Lung (tissue), 12 donors: ENCODE results near the gene ARSG. TPM values are rescaled to one million over a fixed set of nuclear protein-coding genes. Genes with fewer than 3 reads are reported as not detected.
"Not testable (repeated sequence)": the region's sequence is repeated elsewhere in the genome, so short reads cannot be mapped to it uniquely, and the experiment has no call there.

Experiments
- ATAC-seq: fragments of 200-7000 bp; cut with Tn5 transposase; one replicate; pipeline ENCODE4 v1.9.1; 2020; ENCODE audit warnings: moderate number of reproducible peaks; ENCODE audit not compliant: insufficient read depth, low FRiP score
- DNase-seq, 3 donors: peaks; one replicate each; pipeline ENCODE4 v3.0.0-alpha.2; 2013 to 2017
- H3K27ac ChIP-seq, 2 donors: one replicate each; pipeline ENCODE4 v1.5.1; 2013; ENCODE audit warnings: mild to moderate bottlenecking in 2 of 2, moderate library complexity in 2 of 2, control low read depth in 1 of 2, inconsistent platforms in 1 of 2, low read depth in 1 of 2, low read length in 1 of 2
- H3K27me3 ChIP-seq, 3 donors: one replicate each; pipeline ENCODE4 v1.5.1; 2013; ENCODE audit warnings: low read length in 2 of 3; ENCODE audit not compliant: control insufficient read depth in 3 of 3, insufficient read depth in 3 of 3
- H3K36me3 ChIP-seq, 4 donors: one replicate each; pipeline ENCODE4 v1.5.1; 2013; ENCODE audit warnings: low read length in 4 of 4, mild to moderate bottlenecking in 1 of 4, moderate library complexity in 1 of 4; ENCODE audit not compliant: control insufficient read depth in 4 of 4, insufficient read depth in 4 of 4
- H3K4me1 ChIP-seq, 5 donors: one replicate each; pipeline ENCODE4 v1.5.1; 2013; ENCODE audit warnings: low read length in 5 of 5, mild to moderate bottlenecking in 2 of 5, moderate library complexity in 1 of 5; ENCODE audit not compliant: control insufficient read depth in 5 of 5, insufficient read depth in 5 of 5
- H3K4me3 ChIP-seq: one replicate; pipeline ENCODE4 v1.5.1; 2013; ENCODE audit warnings: mild to moderate bottlenecking, control low read depth, moderate library complexity
- H3K9ac ChIP-seq, 2 donors: one replicate each; pipeline ENCODE4 v1.5.1; 2013; ENCODE audit warnings: low read length in 2 of 2, control low read depth in 1 of 2; ENCODE audit not compliant: insufficient read depth in 1 of 2
- H3K9me3 ChIP-seq, 4 donors: one replicate each; pipeline ENCODE4 v1.5.1; 2013; ENCODE audit warnings: low read length in 3 of 4, mild to moderate bottlenecking in 1 of 4, moderate library complexity in 1 of 4; ENCODE audit not compliant: control insufficient read depth in 4 of 4, insufficient read depth in 3 of 4
- WGBS, 2 donors: extraction: QIAGEN DNeasy Blood & Tissue Kit; methylation state at CpG; one replicate each; pipeline ENCODE4 v1.1.7; 2013; 5-methylcytosine and 5-hydroxymethylcytosine counted together
- polyA plus RNA-seq, 2 donors: library from polyadenylated mRNA; stranded (reverse); fragments of 200-250 nt; gene quantifications; one replicate each; pipeline ENCODE4 v1.2.1, GENCODE V29; 2013
- total RNA-seq, 2 donors: library from RNA; depleted of rRNA in 1 of 2; stranded (reverse); fragments of >200 nt in 1 of 2; gene quantifications; one replicate each; pipeline ENCODE4 v1.2.1, GENCODE V29; 2014 to 2021
- TF ChIP-seq, protein P1 (sequence below): IDR thresholded peaks from 2 replicates; pipeline ENCODE4 v1.5.1; 2012; ENCODE audit warnings: mild to moderate bottlenecking; ENCODE audit errors: control extremely low read depth, extremely low read depth
- donor health status: control.
- donor health status: control.
- donor health status: Bipolar disorder and iron deficiency.
- donor health status: healthy.
- donor health status: DM: yes; HTN: yes; CAD: no.

The ARSG gene
- total and polyA plus RNA-seq, 4 donors, result 1.5 to 9.3 (median 4.3) TPM

DNA sequence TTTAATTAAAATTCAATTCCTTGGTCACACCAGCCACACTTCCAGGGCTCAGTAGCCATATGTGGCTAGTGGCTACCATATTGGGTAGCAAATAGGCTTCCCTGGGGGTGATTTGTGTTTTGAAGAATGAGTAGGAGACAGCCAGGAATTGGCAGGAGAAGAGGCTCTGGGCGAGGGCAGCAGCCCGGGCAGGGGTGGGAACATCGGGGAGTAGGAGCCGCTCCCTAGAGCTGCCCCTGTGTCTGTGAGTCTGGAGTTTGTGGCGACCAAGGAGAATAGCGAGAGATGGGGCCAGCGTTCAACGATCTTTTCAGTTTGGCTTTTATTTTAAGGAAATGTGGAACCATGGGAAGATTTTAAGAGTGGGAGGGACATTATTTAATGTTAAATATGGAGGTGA, 84.3 kb downstream of the ARSG start:
- Histone ChIP-seq H3K9me3 (no peaks in the 10 kb centered on the region), H3K27me3 (no peaks in the 10 kb centered on the region), H3K27ac (no peak overlapping the region), H3K4me1 (peaks cover 0 to 16% (median 12%) of the 10 kb centered on the region in 5 donors), H3K9ac (no peak overlapping the region), H3K4me3 (no peak overlapping the region), H3K36me3 (no peaks in the 10 kb centered on the region)
- TF ChIP-seq, protein P1, sequence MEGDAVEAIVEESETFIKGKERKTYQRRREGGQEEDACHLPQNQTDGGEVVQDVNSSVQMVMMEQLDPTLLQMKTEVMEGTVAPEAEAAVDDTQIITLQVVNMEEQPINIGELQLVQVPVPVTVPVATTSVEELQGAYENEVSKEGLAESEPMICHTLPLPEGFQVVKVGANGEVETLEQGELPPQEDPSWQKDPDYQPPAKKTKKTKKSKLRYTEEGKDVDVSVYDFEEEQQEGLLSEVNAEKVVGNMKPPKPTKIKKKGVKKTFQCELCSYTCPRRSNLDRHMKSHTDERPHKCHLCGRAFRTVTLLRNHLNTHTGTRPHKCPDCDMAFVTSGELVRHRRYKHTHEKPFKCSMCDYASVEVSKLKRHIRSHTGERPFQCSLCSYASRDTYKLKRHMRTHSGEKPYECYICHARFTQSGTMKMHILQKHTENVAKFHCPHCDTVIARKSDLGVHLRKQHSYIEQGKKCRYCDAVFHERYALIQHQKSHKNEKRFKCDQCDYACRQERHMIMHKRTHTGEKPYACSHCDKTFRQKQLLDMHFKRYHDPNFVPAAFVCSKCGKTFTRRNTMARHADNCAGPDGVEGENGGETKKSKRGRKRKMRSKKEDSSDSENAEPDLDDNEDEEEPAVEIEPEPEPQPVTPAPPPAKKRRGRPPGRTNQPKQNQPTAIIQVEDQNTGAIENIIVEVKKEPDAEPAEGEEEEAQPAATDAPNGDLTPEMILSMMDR, result no peak
- DNase-seq, result no peak
- ATAC-seq, result no peak
- 95 to 98% methylated on average over 8 of the region's 8 CpGs for WGBS, 2 donors

DNA sequence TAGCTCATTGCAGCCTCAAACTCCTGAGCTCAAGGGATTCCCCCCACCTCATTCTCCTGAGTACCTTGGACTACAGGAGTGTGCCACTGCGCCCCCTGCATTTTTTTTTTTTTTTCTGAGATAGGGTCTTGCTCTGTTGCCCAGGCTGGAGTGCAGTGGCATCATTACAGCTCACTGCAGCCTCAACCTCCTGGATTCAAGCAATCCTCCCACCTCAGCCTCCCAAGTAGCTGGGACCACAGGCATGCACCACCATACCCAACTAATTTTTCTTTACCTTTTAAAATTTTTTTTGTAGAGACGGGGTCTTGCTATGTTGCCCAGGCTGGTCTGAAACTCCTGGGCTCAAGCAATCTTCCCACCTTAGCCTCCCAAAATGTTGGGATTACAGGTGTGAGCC, 84.9 kb downstream of the ARSG start:
- WGBS, 2 donors, result 85 to 98% methylated on average over 2 of the region's 2 CpGs
- DNase-seq, H3K36me3 ChIP-seq, H3K9me3 ChIP-seq, H3K9ac ChIP-seq, H3K4me3 ChIP-seq, H3K27ac ChIP-seq, ATAC-seq, H3K27me3 ChIP-seq: not testable (repeated sequence)
- peaks cover 0 to 16% (median 12%) of the 10 kb centered on the region in 5 donors for H3K4me1 ChIP-seq

DNA sequence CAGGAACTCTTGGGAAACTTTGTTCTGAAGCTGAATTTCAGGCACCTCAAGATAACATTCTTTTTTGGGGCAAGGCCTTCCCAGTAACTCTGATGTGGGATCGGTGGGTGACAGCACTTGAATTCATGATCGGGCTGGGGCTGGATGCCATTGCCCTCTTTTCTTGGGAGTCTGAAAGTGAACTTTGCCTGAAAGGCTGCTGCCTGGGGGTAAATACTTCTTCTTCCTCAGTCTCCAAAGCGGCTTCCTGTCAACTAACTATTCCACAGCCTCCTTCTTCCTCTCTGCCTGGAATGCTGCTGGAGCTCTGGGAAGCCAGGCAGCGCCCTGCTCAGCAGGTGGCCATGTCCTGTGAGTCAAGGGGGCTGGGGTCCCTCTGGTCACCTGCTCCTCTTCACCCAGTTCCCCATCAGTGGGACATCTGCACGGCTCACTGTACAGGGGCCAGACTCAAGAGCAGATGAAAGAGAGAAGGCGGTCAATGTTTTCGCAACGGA, 86.5 kb downstream of the ARSG start:
- DNase-seq, result no peak

DNA sequence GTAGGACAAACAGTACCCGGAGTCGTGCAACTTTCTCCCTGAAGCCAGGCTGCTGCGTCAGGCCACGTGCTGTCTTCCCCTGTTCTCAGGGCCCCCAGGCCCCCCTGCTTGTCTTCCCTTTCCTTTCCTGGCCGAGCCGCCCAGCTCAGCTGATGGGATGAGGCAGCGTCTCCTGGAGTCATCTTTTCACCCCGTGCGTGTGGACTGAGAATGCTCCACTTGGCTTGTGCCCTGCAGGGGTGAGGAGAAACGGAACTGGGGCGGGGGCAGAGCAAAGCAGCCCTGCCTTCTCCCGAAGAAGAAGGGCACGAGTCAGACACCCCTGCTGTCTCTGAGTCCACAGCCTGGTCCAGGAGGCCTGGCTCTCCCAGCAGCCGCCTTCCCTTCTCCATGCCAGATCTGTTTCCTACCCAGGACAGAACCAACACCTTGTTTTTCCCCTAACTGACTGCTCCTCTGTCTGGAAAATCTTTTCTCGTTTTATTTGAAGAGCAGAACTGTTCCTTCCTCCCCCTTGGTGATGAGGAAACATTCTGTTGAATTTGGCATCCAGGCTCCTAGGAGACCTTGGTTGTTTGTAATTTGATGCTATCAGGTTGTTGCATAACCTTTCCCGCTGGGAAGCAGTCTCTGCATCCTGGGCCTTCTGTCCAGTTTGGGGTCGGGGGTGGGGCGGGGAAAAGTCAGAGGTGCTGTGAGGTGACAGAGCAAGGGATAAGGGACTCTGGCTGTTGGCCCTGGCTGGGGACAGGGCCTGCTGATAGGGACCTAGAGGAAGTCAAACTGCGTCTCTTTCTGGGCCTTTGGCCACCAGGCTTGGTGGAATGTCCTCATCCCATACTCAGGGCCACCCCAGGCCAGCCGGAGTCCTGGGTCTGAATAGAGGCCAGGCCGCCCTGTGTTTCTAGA, 87.2 kb downstream of the ARSG start:
- H3K4me3 ChIP-seq, result no peak overlapping the region

More for the DNA sequence above, 86.5 kb downstream of the ARSG start:
- no peaks in the 10 kb centered on the region for H3K36me3 ChIP-seq
- no peaks in the 10 kb centered on the region for H3K27me3 ChIP-seq
- no peaks in the 10 kb centered on the region for H3K9me3 ChIP-seq
- H3K4me3 ChIP-seq, result no peak overlapping the region
- H3K4me1 ChIP-seq, result peaks cover 0 to 16% (median 12%) of the 10 kb centered on the region in 5 donors
- WGBS, 2 donors, result 27 to 37% methylated on average over 8 of the region's 8 CpGs
- TF ChIP-seq, protein P1, result no peak
- ATAC-seq, result no peak
- H3K9ac ChIP-seq, result no peak overlapping the region
- peak overlapping the region; percentile 91 for H3K27ac ChIP-seq

More for the DNA sequence above, 87.2 kb downstream of the ARSG start:
- DNase-seq (peak; percentile 73 to 85 (median 79)), ATAC-seq (peak; percentile 84)
- Histone ChIP-seq H3K36me3 (no peaks in the 10 kb centered on the region), H3K9ac (no peak overlapping the region), H3K4me1 (peaks cover 4 to 21% (median 12%) of the 10 kb centered on the region in 5 donors), H3K27ac (peak overlapping the region; percentile 91), H3K9me3 (no peaks in the 10 kb centered on the region), H3K27me3 (no peaks in the 10 kb centered on the region)
- WGBS, 2 donors, result 24 to 37% methylated on average over 21 of the region's 21 CpGs
- TF ChIP-seq, protein P1, result no peak
